HCT116 (cell line): ENCODE results near the gene EML4.

Experiments
- EGR1 ChIP-seq: IDR thresholded peaks from 2 replicates; pipeline ENCODE4 v1.6.1; 2012; ENCODE audit warnings: low read depth
- EZH2 ChIP-seq: fragments of 200-600 bp; sonication (generic); IDR thresholded peaks from 2 replicates; pipeline ENCODE4 v1.6.1; 2017; ENCODE audit warnings: antibody characterized with exemption, mixed run types
- FOSL1 ChIP-seq: IDR thresholded peaks from 2 replicates; pipeline ENCODE4 v1.6.1; 2012; ENCODE audit warnings: low read depth
- POLR2A ChIP-seq: IDR thresholded peaks from 2 replicates; pipeline ENCODE4 v1.7.0; 2011; ENCODE audit warnings: borderline replicate concordance; ENCODE audit not compliant: insufficient read depth, insufficient read length; ENCODE audit errors: extremely low read depth
- POLR2AphosphoS5 ChIP-seq: IDR thresholded peaks from 2 replicates; pipeline ENCODE4 v1.6.1; 2011; ENCODE audit warnings: mild to moderate bottlenecking, low read depth, low read length, moderate library complexity
- RAD21 ChIP-seq: IDR thresholded peaks from 2 replicates; pipeline ENCODE4 v1.6.1; 2012; ENCODE audit warnings: low read depth, mild to moderate bottlenecking
- SP1 ChIP-seq: IDR thresholded peaks from 2 replicates; pipeline ENCODE4 v1.6.1; 2012; ENCODE audit warnings: low read depth
- YY1 ChIP-seq: IDR thresholded peaks from 2 replicates; pipeline ENCODE4 v1.6.1; 2011; ENCODE audit warnings: low read length, low read depth, moderate library complexity, mild to moderate bottlenecking; ENCODE audit not compliant: insufficient replicate concordance; ENCODE audit errors: extremely low read depth
- ZNF274 ChIP-seq: fragments of 200-500 bp; sonication (Bioruptor generic); IDR thresholded peaks from 2 replicates; pipeline ENCODE4 v1.6.1; 2014; ENCODE audit warnings: mild to moderate bottlenecking, low read depth, low read length, inconsistent platforms
- TF ChIP-seq, protein P1 (sequence below): IDR thresholded peaks from 2 replicates; pipeline ENCODE4 v1.6.1; 2012
- TF ChIP-seq, protein P2 (sequence below), 3 experiments: fragments of 200-600 bp in 1 of 3; sonication (generic) in 1 of 3; IDR thresholded peaks in 2 of 3; conservative IDR thresholded peaks in 1 of 3; 2 replicates each; pipeline ENCODE4 v1.5.1; 2012 to 2017; ENCODE audit warnings: low read depth in 2 of 3, low read length in 2 of 3, antibody characterized with exemption in 1 of 3, borderline replicate concordance in 1 of 3, control low read depth in 1 of 3, mild to moderate bottlenecking in 1 of 3, mixed read lengths in 1 of 3, mixed run types in 1 of 3, moderate library complexity in 1 of 3; ENCODE audit not compliant: insufficient read depth in 1 of 3
- TF ChIP-seq, protein P3 (sequence below): IDR thresholded peaks from 2 replicates; pipeline ENCODE4 v1.6.1; 2012; ENCODE audit warnings: low read depth
- TF ChIP-seq, protein P4 (sequence below): IDR thresholded peaks from 2 replicates; pipeline ENCODE4 v1.6.1; 2011; ENCODE audit warnings: mild to moderate bottlenecking, low read length, moderate library complexity; ENCODE audit not compliant: insufficient replicate concordance; ENCODE audit errors: extremely low read depth

DNA sequence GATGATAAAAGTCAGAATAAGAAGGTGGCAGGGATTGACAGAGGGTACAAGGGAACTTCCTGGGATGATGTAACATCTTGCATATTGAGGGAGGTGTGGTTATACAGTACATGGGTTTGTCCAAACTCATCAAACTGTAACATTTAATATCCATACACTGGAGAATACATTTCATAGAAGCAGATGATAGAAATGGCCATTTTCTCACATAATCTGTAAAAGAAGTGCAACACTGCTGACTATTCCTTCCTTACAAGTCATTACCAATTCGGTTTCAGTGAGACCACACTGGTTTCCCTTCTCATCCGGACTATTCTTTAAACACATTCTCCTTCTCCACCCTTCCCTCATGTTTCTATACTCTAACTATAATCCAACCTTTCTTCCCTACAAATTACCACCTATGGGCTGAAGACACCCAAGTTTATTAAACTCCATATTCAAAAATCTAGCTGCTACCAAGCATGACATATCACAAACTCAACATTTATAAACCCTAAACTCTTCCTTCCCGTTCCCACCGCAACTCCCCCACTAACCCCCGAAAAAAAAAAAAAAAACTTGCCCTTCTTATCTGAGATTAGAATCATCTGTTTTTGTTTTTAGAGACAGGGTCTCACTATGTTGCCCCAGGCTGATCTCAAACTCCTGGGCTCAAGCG lies 190.3 kb downstream of the EML4 start:
- TF ChIP-seq YY1 (no peak), POLR2A (no peak), EGR1 (no peak), ZNF274 (no peak), POLR2AphosphoS5 (no peak), EZH2 (no peak), RAD21 (no peak), SP1 (no peak), FOSL1 (no peak)
- TF ChIP-seq, protein P1, sequence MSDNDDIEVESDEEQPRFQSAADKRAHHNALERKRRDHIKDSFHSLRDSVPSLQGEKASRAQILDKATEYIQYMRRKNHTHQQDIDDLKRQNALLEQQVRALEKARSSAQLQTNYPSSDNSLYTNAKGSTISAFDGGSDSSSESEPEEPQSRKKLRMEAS: no peak
- TF ChIP-seq, protein P2, sequence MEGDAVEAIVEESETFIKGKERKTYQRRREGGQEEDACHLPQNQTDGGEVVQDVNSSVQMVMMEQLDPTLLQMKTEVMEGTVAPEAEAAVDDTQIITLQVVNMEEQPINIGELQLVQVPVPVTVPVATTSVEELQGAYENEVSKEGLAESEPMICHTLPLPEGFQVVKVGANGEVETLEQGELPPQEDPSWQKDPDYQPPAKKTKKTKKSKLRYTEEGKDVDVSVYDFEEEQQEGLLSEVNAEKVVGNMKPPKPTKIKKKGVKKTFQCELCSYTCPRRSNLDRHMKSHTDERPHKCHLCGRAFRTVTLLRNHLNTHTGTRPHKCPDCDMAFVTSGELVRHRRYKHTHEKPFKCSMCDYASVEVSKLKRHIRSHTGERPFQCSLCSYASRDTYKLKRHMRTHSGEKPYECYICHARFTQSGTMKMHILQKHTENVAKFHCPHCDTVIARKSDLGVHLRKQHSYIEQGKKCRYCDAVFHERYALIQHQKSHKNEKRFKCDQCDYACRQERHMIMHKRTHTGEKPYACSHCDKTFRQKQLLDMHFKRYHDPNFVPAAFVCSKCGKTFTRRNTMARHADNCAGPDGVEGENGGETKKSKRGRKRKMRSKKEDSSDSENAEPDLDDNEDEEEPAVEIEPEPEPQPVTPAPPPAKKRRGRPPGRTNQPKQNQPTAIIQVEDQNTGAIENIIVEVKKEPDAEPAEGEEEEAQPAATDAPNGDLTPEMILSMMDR (IDR thresholded peaks at IDR 0.05 in 2 of 3, conservative IDR thresholded peaks at IDR 0.05 in 1 of 3; ENCODE audit: borderline replicate concordance in 1 of 3, insufficient read depth in 1 of 3, low read depth in 2 of 3, low read length in 2 of 3): no peak
- TF ChIP-seq, protein P3, sequence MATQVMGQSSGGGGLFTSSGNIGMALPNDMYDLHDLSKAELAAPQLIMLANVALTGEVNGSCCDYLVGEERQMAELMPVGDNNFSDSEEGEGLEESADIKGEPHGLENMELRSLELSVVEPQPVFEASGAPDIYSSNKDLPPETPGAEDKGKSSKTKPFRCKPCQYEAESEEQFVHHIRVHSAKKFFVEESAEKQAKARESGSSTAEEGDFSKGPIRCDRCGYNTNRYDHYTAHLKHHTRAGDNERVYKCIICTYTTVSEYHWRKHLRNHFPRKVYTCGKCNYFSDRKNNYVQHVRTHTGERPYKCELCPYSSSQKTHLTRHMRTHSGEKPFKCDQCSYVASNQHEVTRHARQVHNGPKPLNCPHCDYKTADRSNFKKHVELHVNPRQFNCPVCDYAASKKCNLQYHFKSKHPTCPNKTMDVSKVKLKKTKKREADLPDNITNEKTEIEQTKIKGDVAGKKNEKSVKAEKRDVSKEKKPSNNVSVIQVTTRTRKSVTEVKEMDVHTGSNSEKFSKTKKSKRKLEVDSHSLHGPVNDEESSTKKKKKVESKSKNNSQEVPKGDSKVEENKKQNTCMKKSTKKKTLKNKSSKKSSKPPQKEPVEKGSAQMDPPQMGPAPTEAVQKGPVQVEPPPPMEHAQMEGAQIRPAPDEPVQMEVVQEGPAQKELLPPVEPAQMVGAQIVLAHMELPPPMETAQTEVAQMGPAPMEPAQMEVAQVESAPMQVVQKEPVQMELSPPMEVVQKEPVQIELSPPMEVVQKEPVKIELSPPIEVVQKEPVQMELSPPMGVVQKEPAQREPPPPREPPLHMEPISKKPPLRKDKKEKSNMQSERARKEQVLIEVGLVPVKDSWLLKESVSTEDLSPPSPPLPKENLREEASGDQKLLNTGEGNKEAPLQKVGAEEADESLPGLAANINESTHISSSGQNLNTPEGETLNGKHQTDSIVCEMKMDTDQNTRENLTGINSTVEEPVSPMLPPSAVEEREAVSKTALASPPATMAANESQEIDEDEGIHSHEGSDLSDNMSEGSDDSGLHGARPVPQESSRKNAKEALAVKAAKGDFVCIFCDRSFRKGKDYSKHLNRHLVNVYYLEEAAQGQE: no peak
- TF ChIP-seq, protein P4, sequence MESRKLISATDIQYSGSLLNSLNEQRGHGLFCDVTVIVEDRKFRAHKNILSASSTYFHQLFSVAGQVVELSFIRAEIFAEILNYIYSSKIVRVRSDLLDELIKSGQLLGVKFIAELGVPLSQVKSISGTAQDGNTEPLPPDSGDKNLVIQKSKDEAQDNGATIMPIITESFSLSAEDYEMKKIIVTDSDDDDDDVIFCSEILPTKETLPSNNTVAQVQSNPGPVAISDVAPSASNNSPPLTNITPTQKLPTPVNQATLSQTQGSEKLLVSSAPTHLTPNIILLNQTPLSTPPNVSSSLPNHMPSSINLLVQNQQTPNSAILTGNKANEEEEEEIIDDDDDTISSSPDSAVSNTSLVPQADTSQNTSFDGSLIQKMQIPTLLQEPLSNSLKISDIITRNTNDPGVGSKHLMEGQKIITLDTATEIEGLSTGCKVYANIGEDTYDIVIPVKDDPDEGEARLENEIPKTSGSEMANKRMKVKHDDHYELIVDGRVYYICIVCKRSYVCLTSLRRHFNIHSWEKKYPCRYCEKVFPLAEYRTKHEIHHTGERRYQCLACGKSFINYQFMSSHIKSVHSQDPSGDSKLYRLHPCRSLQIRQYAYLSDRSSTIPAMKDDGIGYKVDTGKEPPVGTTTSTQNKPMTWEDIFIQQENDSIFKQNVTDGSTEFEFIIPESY: no peak
